GM21447 (cell line): ENCODE results near the gene HINT1.

Experiments used
- ATAC-seq: cut with Tn5 transposase; IDR thresholded peaks from one replicate; pipeline ENCODE4 v1.9.1; 2021; ENCODE audit not compliant: unreplicated experiment

The HINT1 gene

DNA sequence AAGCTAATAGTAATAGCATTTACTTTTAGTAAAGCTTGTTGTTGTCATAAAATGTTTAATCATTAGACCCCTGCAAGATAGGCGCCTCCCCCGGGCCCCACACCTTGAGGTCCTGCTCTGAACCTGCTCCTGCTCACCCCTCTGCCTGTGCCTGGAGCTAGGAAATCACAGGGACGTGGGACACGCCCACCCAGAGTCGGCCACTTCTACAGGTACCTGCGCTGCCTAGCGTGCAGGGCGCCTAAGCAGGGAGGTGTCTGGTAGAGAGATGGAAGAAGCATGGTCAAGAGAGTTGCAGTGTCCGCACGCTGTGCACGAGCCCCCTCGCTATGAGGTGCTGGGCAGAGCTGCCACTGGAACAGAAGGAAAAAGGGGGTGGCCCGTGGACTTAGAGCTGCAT, 52.6 kb downstream of the HINT1 start:
- no peak for ATAC-seq

DNA sequence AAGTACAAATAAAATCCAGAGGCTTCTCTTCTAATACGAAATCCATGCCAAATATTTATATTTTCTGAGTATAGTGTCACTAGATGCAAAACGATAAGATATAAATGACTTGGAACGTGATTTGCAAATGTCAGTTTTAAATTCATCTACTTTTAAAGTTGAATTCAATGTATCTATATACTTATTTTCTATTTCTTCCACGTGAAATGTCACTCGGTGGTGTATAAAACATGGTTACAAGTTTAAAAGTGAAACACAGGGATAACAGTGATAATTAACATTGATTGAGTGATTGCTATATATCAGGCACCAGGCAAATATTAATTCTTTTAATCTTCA, 54.8 kb downstream of the HINT1 start:
- ATAC-seq = no peak

DNA sequence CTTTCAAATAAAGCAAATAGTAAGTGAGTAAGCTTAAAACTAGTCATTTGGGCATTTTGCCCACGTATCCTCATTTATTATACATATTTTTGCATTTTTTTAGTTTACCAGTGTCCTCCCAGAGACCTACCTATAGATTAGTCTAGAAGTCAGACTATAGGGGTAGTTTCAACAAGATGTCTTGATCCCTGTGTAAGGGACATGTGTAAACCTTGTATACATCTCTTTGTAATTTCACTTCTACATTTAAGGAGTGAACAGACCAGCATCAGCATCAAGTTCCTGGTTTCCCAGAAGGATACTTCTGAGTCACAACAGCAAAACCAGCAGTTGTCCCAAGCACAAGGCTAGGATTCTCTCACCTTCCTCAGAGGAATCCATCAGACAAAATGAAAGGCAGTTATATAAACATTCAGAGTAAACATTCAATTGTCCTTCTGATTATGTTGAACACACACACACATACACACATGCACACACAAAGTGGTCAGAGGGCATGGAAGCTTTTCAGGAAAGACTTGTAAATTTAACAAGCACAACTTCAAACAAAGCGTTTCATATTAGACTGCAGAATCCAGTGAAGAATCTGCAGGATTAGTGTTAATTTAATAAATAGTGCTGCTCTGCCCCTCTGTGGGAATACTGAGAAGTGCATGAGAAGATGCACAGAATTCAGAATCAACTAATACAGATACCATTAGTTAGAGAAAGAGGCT, 55.4 kb downstream of the HINT1 start:
- peak; percentile 81 for ATAC-seq
